ENCODE data around the gene LRRTM2.

- TF ChIP-seq CTCF (IDR thresholded peaks at IDR 0.05) (no peak), POLR2A (IDR thresholded peaks at IDR 0.05) (no peak)
Observed at GRCh38 chr5:138867011-138867410, 8.1 kb downstream of the LRRTM2 start.
